Adipose tissue (tissue), 3 donors: Measurements from ENCODE around the gene FLNB. TPM values are rescaled to one million over a fixed set of nuclear protein-coding genes. Genes with fewer than 3 reads are reported as not detected.

Experiments used
- H3K27ac ChIP-seq: one replicate; pipeline ENCODE4 v1.5.1; 2013; ENCODE audit warnings: low read depth, low read length
- WGBS, 3 donors: extraction: QIAGEN DNeasy Blood & Tissue Kit; methylation state at CpG; one replicate each; pipeline ENCODE4 v1.1.7; 2013; 5-methylcytosine and 5-hydroxymethylcytosine counted together
- polyA plus RNA-seq, 3 donors: library from polyadenylated mRNA; stranded (reverse); fragments of 200-250 nt; gene quantifications; one replicate each; pipeline ENCODE4 v1.2.3, GENCODE V29; 2013
- donor health status: healthy with polysubstance abuse.
- donor health status: Bipolar disorder and iron deficiency.
- donor health status: healthy.

Gene FLNB
- polyA plus RNA-seq, 3 donors: 49.8 to 67.5 (median 61.3) TPM

- H3K27ac ChIP-seq: no peak overlapping the region
- WGBS, 3 donors: 79 to 98% (median 97%) methylated on average over 14 of the region's 14 CpGs
These were observed 127.7 kb downstream of the FLNB start for GRCh38 chr3:58135712-58136543.

- 74 to 86% (median 76%) methylated on average over 4 of the region's 4 CpGs for WGBS, 3 donors
- no peak overlapping the region for H3K27ac ChIP-seq
These were observed 129.1 kb downstream of the FLNB start for GRCh38 chr3:58137306-58137705.

- no peak overlapping the region for H3K27ac ChIP-seq
- WGBS, 3 donors: 91 to 93% (median 92%) methylated on average over 12 of the region's 12 CpGs
These were observed 133.6 kb downstream of the FLNB start for GRCh38 chr3:58141766-58142345.

DNA sequence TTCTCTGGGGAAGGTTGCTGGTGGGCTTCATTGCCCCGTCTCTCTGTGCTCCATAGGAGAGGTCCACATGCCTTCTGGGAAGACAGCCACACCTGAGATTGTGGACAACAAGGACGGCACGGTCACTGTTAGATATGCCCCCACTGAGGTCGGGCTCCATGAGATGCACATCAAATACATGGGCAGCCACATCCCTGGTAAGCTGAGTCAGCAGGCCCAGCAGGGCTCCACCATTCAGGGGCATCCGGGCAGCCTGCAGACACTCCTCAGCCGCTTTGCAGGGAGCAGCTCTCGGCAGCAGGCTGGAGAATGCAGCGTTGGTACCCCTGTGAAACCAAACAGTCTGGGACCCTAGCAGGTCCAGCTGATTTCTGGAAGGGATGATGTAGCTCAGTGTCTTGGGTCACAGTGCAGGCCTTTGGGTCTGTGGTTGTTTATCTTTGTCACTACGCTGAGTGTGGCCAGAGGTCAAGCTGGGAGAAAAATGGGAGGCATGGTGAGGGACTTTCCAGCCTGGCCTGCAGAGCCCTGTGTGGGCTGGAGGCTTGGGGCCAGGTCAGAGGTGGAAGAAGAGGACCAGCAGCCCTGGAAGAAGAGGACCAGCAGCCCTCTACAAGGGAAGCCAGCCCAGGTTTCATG is 135.3 kb downstream of the FLNB start:
- WGBS, 3 donors: 84 to 91% (median 84%) methylated on average over 9 of the region's 9 CpGs
- no peak overlapping the region for H3K27ac ChIP-seq

DNA sequence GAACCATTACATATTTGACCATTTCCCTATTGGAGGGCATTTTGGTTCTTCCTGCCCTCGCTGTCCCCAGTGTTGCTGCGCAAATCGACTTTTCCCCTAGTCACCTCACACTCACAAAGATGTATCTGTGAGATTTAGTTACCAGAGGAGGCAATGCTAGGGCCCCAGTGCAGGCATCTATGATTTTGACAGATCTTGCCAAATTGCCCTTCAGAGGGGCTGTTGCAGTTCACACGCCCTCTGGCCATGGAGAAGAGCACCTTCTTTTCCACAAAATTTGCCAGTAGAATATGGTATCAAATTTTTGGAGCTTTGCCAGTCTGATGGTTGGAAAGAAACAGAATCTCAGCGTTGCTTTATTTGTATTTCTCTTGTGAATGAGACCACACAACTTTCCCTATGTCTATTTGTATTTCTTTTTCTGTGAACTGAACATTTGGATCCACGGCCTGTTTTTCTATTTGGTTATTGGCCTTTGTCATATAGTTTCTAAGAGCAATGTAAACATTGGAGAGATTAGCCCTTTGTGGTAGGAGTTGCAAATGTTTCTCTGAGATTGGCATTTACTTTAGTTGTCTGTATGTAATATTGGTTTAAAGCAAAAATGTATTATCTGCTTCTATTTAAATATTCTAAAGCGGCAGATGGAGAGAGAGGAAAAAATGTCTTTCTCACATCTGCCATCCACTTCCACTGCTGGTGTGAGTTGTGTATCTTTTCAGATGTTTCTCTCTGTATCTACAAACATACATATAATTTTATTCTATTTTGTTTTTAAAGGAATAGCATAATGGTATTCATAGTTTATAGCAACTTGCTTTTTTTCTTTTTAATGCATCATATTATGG is 136.5 kb downstream of the FLNB start:
- 52 to 93% (median 84%) methylated on average over 7 of the region's 7 CpGs for WGBS, 3 donors
- no peak overlapping the region for H3K27ac ChIP-seq

DNA sequence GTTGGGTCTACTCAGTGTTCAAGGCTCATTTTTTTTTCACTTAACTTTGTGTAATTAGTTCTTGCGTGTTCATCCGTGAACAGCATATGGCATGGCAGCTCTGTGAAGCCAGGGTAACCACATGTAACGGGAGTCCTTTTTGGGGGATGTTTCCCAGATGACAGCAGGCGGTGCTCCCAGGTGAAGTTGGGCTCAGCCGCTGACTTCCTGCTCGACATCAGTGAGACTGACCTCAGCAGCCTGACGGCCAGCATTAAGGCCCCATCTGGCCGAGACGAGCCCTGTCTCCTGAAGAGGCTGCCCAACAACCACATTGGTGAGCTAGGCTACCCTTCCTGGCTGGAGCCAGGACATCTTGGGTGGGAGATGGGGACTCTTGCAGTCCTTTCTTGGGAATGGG is 139.8 kb downstream of the FLNB start:
- H3K27ac ChIP-seq: no peak overlapping the region
- 96 to 98% (median 97%) methylated on average over 9 of the region's 9 CpGs for WGBS, 3 donors

DNA sequence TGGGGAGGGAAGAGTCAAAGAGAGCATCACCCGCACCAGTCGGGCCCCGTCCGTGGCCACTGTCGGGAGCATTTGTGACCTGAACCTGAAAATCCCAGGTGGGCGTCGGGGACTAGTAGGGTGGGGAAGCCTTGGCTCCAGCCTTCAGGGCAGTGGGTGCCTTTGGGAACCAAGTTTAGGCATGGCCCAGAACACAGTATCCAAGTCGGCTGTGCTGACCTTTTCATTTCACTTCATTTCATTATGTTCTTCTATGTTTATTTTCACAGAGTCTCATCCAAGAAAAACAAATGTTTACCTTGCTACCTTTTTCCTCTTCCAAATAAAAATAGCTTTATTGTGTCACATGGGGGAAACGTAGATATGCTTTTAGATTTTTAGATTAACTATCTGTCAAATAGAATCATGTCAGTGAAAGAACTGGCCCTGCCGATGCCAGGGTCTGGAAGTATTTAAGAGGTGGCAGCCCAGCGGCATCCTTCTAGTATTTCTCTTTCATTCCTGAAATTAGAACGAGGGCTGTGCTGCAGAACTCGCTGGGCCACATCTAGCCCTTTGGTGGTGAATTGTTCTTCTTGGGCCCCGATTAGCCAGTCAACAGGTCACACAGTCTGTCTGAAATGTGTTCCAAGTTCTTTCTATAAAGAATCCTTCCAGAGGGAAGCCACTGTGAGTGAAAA is 142.0 kb downstream of the FLNB start:
- H3K27ac ChIP-seq: no peak overlapping the region
- WGBS, 3 donors: 91 to 93% (median 93%) methylated on average over 14 of the region's 14 CpGs

- H3K27ac ChIP-seq: no peak overlapping the region
- WGBS, 3 donors: 88 to 91% (median 91%) methylated on average over 13 of the region's 13 CpGs
These were observed 142.6 kb downstream of the FLNB start for GRCh38 chr3:58150810-58151199.

GRCh38 chr3:58151637-58152036 is 143.4 kb downstream of the FLNB start:
- H3K27ac ChIP-seq: no peak overlapping the region
- WGBS, 3 donors: 83 to 86% (median 84%) methylated on average over 3 of the region's 3 CpGs

DNA sequence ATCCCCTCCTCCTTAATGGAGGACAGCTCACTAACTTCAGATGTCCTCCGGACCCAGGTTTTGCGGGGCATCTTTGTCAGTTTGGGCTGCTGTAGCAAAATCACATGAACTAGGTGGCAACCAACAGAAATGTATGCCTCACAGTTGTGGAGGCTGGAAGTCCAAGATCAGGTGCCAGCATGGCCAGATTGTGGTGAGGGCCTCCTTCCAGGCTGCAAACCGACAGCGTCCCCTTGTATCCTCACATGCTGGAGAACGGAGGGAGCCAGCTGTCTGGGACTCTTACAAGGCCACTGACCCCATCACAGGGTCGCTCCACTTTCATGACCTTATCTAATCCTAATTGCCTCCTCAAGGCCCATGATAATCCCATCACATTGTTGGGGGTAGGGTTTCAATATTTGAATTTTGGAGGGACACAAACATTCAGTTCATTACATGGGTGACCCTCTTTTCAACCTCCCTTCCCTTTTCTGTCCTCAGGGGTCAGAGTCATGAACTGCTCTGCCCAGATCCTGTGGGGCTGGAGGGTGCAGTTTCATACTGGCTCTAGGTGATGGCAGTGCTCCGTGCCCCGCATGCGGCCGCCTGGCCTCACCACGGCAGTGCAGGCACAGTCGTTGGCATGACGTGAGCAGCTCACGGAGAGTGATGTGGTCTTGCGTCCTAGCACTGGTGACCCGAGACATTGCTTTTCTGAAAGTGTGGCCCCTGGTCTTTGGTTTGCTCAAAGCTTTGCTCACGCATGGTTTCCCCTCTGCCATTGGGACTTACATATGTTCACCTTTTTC is 144.2 kb downstream of the FLNB start:
- no peak overlapping the region for H3K27ac ChIP-seq
- 83 to 97% (median 95%) methylated on average over 17 of the region's 17 CpGs for WGBS, 3 donors

DNA sequence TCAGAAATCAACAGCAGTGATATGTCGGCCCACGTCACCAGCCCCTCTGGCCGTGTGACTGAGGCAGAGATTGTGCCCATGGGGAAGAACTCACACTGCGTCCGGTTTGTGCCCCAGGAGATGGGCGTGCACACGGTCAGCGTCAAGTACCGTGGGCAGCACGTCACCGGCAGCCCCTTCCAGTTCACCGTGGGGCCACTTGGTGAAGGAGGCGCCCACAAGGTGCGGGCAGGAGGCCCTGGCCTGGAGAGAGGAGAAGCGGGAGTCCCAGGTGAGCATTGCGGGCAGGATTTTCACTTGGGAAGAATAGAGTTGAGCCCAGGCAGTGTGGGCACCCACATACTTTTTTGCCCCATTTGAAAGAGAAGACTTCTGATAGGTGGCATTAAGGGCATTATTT is 145.1 kb downstream of the FLNB start:
- no peak overlapping the region for H3K27ac ChIP-seq
- 95 to 97% (median 96%) methylated on average over 16 of the region's 16 CpGs for WGBS, 3 donors

- whole genome bisulfite sequencing, 3 donors: 45 to 95% (median 93%) methylated on average over 10 of the region's 10 CpGs
These were observed 146.6 kb downstream of the FLNB start for GRCh38 chr3:58154626-58155449.

GRCh38 chr3:58155838-58156237 is 147.6 kb downstream of the FLNB start:
- 96 to 100% (median 96%) methylated on average over 10 of the region's 10 CpGs for WGBS, 3 donors
- no peak overlapping the region for H3K27ac ChIP-seq

More at GRCh38 chr3:58154626-58155449, 146.6 kb downstream of the FLNB start:
- no peak overlapping the region for H3K27ac ChIP-seq

DNA sequence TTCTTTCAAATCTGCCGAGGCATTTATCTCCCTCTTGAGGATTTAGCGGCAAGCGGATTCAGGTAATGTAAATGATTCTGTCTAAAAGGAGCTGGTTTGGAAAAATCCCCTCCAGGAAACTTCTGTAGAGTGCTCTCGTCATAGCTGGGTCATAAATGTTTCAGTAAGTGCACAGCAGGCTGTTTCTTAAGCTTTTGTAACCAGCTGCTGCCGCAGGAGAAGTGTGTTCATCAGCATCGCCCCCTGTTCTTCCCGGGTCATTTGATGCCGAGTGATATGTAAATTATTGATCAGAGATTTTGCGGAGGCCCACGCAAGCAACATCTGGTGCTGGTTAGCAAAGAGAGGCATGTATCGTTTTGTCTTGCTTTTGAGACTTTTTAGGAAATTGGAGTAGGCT is 149.5 kb downstream of the FLNB start:
- WGBS, 3 donors: 81 to 92% (median 92%) methylated on average over 11 of the region's 11 CpGs
- H3K27ac ChIP-seq: no peak overlapping the region

DNA sequence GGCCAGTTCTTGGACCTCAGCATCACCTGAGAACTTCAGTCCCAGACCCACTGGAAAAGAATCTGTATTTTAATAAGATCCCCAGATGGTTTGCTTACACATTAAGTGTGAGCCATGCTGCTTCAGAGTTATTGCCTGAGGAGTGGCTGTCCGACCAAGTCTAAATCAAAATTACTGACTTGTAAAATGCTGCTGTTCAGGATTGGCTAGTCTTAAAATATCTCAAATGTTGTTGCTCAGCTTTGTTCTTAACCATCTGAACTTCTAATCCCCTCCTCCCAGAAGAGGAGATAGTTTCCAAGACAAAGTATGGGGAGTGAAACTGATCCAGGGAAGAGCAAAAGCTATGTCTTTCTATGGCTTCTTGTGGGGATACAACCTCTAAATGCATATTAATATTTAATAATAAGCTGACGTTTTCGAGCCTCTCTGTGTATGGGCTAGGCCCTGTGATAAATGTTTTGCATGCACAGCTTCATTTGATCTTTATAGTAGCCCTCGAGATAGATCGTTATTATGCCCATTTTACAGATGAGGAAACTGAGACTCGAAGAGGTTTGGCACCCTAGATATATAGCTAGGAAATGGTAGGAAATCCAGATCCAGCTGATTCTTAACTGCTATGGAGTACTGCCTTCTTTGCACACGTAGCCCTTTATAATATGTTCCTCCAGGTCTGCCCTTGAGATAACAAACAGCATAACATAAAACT is 150.4 kb downstream of the FLNB start:
- H3K27ac ChIP-seq: no peak overlapping the region
- WGBS, 3 donors: 87 to 94% (median 92%) methylated on average over 7 of the region's 7 CpGs

DNA sequence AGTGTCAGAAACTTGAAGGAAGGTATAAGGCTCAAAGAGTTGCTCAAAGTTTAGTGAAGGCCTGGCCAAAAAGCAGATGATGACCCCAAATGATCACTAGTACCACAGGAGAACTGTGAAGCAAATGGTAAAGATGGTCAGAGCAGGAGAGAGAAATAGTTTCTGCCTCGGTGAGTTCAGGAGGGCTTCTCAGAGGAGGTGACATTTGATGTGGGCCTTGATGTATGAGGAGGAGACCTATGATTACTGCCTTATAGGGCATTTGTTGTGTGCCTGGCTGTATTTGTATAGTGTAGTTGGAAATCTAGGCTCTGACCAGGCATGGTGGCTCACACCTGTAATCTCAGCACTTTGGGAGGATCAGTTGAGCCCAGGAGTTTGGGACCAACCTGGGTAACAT is 152.2 kb downstream of the FLNB start:
- no peak overlapping the region for H3K27ac ChIP-seq
- 100% methylated on average over 1 of the region's 1 CpG for whole genome bisulfite sequencing, 3 donors
